ENCODE results near the gene PIN1. TPM values are rescaled to one million over a fixed set of nuclear protein-coding genes. Genes with fewer than 3 reads are reported as not detected.

PIN1 gene
- total and polyA plus RNA-seq, 2 of the 8 experiments (the other 6 are each of a cell fraction or from before 2014, with no cell fraction given) = 78.3 to 90.8 TPM

DNA sequence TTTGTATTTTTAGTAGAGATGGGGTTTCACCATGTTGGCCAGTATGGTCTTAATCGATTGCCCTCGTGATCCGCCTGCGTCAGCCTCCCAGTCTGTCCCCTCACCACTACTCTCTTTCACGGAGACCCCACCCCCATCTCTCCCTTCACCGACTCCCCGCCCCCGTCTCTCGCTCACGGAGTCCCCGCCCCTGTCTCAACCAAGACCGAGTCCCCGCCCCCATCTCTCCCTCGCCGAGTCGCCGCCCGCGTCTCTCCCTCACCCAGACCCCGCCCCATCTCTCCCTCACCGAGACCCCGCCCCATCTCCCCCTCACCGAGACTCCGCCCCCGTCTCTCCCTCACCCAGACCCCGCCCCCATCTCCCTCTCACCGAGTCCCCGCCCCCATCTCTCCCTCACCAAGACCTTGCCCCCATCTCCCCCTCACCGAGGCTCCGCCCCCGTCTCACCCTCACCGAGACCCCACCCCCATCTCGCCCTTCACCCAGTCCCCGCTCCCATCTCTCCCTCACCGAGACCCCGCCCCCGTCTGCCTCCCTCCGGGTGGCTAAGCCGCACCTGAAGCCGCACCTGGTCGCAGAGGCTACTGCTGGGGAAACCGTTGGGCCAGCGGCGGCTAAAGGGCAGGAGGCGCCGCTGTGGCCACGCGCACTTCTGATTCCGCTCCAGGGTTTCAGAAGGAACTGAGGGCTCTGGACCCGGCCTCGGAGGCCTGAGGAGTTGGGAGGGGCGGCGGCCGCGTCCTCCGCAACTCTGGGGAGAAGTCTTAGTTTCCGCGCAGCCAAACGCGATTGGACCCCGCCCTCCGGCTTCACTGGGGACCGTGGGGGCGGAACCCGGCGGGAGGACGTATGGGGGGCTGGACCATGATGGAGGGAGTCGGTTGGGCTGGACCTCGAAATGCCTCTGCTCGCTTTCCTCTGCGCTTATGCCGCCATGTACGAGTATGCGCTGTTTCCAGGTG, 49.5 kb upstream of the PIN1 start (continued):
- TF ChIP-seq, protein P1, sequence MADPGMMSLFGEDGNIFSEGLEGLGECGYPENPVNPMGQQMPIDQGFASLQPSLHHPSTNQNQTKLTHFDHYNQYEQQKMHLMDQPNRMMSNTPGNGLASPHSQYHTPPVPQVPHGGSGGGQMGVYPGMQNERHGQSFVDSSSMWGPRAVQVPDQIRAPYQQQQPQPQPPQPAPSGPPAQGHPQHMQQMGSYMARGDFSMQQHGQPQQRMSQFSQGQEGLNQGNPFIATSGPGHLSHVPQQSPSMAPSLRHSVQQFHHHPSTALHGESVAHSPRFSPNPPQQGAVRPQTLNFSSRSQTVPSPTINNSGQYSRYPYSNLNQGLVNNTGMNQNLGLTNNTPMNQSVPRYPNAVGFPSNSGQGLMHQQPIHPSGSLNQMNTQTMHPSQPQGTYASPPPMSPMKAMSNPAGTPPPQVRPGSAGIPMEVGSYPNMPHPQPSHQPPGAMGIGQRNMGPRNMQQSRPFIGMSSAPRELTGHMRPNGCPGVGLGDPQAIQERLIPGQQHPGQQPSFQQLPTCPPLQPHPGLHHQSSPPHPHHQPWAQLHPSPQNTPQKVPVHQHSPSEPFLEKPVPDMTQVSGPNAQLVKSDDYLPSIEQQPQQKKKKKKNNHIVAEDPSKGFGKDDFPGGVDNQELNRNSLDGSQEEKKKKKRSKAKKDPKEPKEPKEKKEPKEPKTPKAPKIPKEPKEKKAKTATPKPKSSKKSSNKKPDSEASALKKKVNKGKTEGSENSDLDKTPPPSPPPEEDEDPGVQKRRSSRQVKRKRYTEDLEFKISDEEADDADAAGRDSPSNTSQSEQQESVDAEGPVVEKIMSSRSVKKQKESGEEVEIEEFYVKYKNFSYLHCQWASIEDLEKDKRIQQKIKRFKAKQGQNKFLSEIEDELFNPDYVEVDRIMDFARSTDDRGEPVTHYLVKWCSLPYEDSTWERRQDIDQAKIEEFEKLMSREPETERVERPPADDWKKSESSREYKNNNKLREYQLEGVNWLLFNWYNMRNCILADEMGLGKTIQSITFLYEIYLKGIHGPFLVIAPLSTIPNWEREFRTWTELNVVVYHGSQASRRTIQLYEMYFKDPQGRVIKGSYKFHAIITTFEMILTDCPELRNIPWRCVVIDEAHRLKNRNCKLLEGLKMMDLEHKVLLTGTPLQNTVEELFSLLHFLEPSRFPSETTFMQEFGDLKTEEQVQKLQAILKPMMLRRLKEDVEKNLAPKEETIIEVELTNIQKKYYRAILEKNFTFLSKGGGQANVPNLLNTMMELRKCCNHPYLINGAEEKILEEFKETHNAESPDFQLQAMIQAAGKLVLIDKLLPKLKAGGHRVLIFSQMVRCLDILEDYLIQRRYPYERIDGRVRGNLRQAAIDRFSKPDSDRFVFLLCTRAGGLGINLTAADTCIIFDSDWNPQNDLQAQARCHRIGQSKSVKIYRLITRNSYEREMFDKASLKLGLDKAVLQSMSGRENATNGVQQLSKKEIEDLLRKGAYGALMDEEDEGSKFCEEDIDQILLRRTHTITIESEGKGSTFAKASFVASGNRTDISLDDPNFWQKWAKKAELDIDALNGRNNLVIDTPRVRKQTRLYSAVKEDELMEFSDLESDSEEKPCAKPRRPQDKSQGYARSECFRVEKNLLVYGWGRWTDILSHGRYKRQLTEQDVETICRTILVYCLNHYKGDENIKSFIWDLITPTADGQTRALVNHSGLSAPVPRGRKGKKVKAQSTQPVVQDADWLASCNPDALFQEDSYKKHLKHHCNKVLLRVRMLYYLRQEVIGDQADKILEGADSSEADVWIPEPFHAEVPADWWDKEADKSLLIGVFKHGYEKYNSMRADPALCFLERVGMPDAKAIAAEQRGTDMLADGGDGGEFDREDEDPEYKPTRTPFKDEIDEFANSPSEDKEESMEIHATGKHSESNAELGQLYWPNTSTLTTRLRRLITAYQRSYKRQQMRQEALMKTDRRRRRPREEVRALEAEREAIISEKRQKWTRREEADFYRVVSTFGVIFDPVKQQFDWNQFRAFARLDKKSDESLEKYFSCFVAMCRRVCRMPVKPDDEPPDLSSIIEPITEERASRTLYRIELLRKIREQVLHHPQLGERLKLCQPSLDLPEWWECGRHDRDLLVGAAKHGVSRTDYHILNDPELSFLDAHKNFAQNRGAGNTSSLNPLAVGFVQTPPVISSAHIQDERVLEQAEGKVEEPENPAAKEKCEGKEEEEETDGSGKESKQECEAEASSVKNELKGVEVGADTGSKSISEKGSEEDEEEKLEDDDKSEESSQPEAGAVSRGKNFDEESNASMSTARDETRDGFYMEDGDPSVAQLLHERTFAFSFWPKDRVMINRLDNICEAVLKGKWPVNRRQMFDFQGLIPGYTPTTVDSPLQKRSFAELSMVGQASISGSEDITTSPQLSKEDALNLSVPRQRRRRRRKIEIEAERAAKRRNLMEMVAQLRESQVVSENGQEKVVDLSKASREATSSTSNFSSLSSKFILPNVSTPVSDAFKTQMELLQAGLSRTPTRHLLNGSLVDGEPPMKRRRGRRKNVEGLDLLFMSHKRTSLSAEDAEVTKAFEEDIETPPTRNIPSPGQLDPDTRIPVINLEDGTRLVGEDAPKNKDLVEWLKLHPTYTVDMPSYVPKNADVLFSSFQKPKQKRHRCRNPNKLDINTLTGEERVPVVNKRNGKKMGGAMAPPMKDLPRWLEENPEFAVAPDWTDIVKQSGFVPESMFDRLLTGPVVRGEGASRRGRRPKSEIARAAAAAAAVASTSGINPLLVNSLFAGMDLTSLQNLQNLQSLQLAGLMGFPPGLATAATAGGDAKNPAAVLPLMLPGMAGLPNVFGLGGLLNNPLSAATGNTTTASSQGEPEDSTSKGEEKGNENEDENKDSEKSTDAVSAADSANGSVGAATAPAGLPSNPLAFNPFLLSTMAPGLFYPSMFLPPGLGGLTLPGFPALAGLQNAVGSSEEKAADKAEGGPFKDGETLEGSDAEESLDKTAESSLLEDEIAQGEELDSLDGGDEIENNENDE (IDR thresholded peaks at IDR 0.05; ENCODE audit: insufficient replicate concordance, low read length) = no peak
- TF ChIP-seq KDM4A (IDR thresholded peaks at IDR 0.05; ENCODE audit: low read depth, low read length, severe bottlenecking) (peak; percentile 49), CHD2 (IDR thresholded peaks at IDR 0.05; ENCODE audit: low read length) (peak; percentile 80), TBP (IDR thresholded peaks at IDR 0.05; ENCODE audit: low read depth, low read length) (peak; percentile 70), HDAC2 (IDR thresholded peaks at IDR 0.05; ENCODE audit: borderline replicate concordance in 1 of 2, low read depth in 2 of 2, low read length in 2 of 2) (peak in 1 of 2 experiments; percentile 29; a peak in 1 of 4 replicates)
- TF ChIP-seq, protein P2, sequence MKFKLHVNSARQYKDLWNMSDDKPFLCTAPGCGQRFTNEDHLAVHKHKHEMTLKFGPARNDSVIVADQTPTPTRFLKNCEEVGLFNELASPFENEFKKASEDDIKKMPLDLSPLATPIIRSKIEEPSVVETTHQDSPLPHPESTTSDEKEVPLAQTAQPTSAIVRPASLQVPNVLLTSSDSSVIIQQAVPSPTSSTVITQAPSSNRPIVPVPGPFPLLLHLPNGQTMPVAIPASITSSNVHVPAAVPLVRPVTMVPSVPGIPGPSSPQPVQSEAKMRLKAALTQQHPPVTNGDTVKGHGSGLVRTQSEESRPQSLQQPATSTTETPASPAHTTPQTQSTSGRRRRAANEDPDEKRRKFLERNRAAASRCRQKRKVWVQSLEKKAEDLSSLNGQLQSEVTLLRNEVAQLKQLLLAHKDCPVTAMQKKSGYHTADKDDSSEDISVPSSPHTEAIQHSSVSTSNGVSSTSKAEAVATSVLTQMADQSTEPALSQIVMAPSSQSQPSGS (IDR thresholded peaks at IDR 0.05; ENCODE audit: low read length) = peak; percentile 54; the same call in 1 of the 2 replicates
